Pancreas (tissue), 10 donors: Measurements from ENCODE around the gene CFAP46. TPM values are rescaled to one million over a fixed set of nuclear protein-coding genes. Genes with fewer than 3 reads are reported as not detected.
"Not testable (repeated sequence)": the region's sequence is repeated elsewhere in the genome, so short reads cannot be mapped to it uniquely, and the experiment has no call there.

Experiments used
- ATAC-seq, 4 donors: fragments of 200-7000 bp; cut with Tn5 transposase; one replicate each; pipeline versions ENCODE4 v1.8.0 to v1.9.1; 2020; ENCODE audit warnings: mild to moderate bottlenecking in 4 of 4, moderate library complexity in 4 of 4
- DNase-seq, 6 donors: peaks; one replicate each; pipeline ENCODE4 v3.0.0-alpha.2; 2020
- FAIRE-seq: peaks from 2 replicates; lab custom pipeline; 2012; peaks lifted over from hg19 to GRCh38; lab: Jason Lieb, UNC
- H3K27ac ChIP-seq, 4 donors: fragments of 200-600 bp; sonication (generic); 1 replicate in 3 of 4; 2 replicates in 1 of 4; pipeline versions ENCODE4 v1.5.0 to v1.8.0; 2020
- H3K27me3 ChIP-seq, 4 donors: fragments of 200-600 bp; one replicate each; pipeline ENCODE4 v1.8.0; 2021
- H3K36me3 ChIP-seq, 3 donors: fragments of 200-600 bp; sonication (generic) in 1 of 3; one replicate each; pipeline versions ENCODE4 v1.5.0 to v1.8.0; 2020 to 2021
- H3K4me1 ChIP-seq, 3 donors: fragments of 200-600 bp; one replicate each; pipeline ENCODE4 v1.8.0; 2021
- H3K4me3 ChIP-seq, 4 donors: fragments of 200-600 bp; sonication (generic) in 2 of 4; one replicate each; pipeline versions ENCODE4 v1.5.0 to v1.8.0; 2020 to 2021
- H3K9me3 ChIP-seq, 4 donors: fragments of 200-600 bp; one replicate each; pipeline ENCODE4 v1.8.0; 2021
- WGBS, 2 donors: extraction: QIAGEN DNeasy Blood & Tissue Kit; methylation state at CpG; one replicate each; pipeline ENCODE4 v1.1.7; 2013; 5-methylcytosine and 5-hydroxymethylcytosine counted together
- intact Hi-C, 3 donors: fragments of 100-400 bp; cut with DNase I; formaldehyde crosslinking; loops; one replicate each; pipeline versions ENCODE4 v1.11.1 to v1.14.2; 2022
- polyA plus RNA-seq, 2 donors: library from polyadenylated mRNA; stranded (reverse); fragments of 200-250 nt; gene quantifications; one replicate each; pipeline ENCODE4 v1.2.3, GENCODE V29; 2013
- total RNA-seq, 6 donors: library from RNA; stranded (reverse); fragmentation: NEBNext Ultra II Directional in 4 of 6; extraction: Animal tissue kit (Norgen Biotek cat#: 25700) in 4 of 6; gene quantifications; one replicate each; pipeline versions ENCODE4 v1.2.1 to v1.2.4, GENCODE V29; 2021 to 2023
- TF ChIP-seq, protein P1 (sequence below), 4 donors: fragments of 200-600 bp; sonication (generic) in 3 of 4; IDR thresholded peaks; one replicate each; pipeline versions ENCODE4 v1.5.0 to v1.8.0; 2021; ENCODE audit warnings: antibody characterized with exemption in 4 of 4
- donor health status: healthy with polysubstance abuse.
- donor health status: DM: no; HTN: no; CAD: no; lungs with moderate emphysema.
- donor health status: DM: no; HTN: no; CAD: no.
- donor health status: control.
- donor health status: control.
- donor health status: Bipolar disorder and iron deficiency.
- donor health status: DM: yes; HTN: yes; CAD: no.
- donor health status: DM: no; HTN: no; CAD: no.
- donor health status: DM: no; HTN: no; CAD: no.
- donor health status: DM: yes; HTN: yes; CAD: no.

The CFAP46 gene
- total and polyA plus RNA-seq, 8 donors: 0.39 to 1.6 (median 1.0) TPM

GRCh38 chr10:132792796-132793195, 149.6 kb downstream of the CFAP46 start:
- Histone ChIP-seq H3K4me3 (no peak overlapping the region), H3K9me3 (no peaks in the 10 kb centered on the region), H3K27ac (no peak overlapping the region), H3K27me3 (peaks cover 0 to 13% (median 4%) of the 10 kb centered on the region in 4 donors), H3K4me1 (no peaks in the 10 kb centered on the region), H3K36me3 (no peaks in the 10 kb centered on the region)
- DNase-seq (no peak), FAIRE-seq (no peak), ATAC-seq (no peak)
- 70 to 81% methylated on average over 17 of the region's 17 CpGs for WGBS, 2 donors
- TF ChIP-seq, protein P1, sequence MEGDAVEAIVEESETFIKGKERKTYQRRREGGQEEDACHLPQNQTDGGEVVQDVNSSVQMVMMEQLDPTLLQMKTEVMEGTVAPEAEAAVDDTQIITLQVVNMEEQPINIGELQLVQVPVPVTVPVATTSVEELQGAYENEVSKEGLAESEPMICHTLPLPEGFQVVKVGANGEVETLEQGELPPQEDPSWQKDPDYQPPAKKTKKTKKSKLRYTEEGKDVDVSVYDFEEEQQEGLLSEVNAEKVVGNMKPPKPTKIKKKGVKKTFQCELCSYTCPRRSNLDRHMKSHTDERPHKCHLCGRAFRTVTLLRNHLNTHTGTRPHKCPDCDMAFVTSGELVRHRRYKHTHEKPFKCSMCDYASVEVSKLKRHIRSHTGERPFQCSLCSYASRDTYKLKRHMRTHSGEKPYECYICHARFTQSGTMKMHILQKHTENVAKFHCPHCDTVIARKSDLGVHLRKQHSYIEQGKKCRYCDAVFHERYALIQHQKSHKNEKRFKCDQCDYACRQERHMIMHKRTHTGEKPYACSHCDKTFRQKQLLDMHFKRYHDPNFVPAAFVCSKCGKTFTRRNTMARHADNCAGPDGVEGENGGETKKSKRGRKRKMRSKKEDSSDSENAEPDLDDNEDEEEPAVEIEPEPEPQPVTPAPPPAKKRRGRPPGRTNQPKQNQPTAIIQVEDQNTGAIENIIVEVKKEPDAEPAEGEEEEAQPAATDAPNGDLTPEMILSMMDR (IDR thresholded peaks at IDR 0.05): no peak
- intact Hi-C loops: no loop called here

- H3K4me1 ChIP-seq, DNase-seq, intact Hi-C loops, FAIRE-seq, ATAC-seq, H3K36me3 ChIP-seq, H3K27ac ChIP-seq, H3K4me3 ChIP-seq, H3K9me3 ChIP-seq: not testable (repeated sequence)
- 84 to 89% methylated on average over 33 of the region's 33 CpGs for WGBS, 2 donors
- H3K27me3 ChIP-seq: peaks cover 0 to 18% (median 7%) of the 10 kb centered on the region in 4 donors
These were observed 150.3 kb downstream of the CFAP46 start for GRCh38 chr10:132792099-132792498.

GRCh38 chr10:132790934-132791829, 151.2 kb downstream of the CFAP46 start:
- H3K27ac ChIP-seq: no peak overlapping the region
- H3K4me3 ChIP-seq: no peak overlapping the region
- no peak for ATAC-seq
- no peaks in the 10 kb centered on the region for H3K36me3 ChIP-seq
- peaks cover 0 to 25% (median 11%) of the 10 kb centered on the region in 4 donors for H3K27me3 ChIP-seq
- DNase-seq: no peak
- no peaks in the 10 kb centered on the region for H3K9me3 ChIP-seq
- no peak for FAIRE-seq
- intact Hi-C loops: no loop called here
- H3K4me1 ChIP-seq: peaks cover 0 to 3% (median 0%) of the 10 kb centered on the region in 3 donors
- TF ChIP-seq, protein P1 (IDR thresholded peaks at IDR 0.05): no peak
- 40 to 46% methylated on average over 29 to 31 of the region's 31 CpGs for WGBS, 2 donors

DNA sequence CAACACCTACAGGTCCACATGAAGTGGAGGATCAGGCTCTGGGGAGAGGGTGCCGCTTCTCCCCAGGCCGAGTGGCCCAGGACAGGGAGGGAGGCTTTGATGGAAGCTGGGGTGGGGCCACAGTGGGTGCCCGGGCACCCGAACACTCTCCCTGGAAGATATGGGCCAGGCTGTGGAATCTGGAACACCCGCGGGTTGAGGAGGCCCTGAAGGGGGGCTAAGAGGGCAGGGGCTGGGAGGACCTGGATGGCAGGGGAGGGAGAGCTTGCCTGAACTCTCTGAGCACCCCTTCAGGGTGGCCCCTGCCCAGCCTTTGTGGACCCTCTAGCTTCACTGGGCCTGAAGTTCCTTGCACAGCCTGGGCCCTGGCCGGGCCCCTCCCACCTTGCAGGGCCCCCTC, 151.9 kb downstream of the CFAP46 start:
- H3K27ac ChIP-seq: no peak overlapping the region
- peaks cover 0 to 3% (median 0%) of the 10 kb centered on the region in 3 donors for H3K4me1 ChIP-seq
- no peaks in the 10 kb centered on the region for H3K36me3 ChIP-seq
- H3K9me3 ChIP-seq: no peaks in the 10 kb centered on the region
- WGBS, 2 donors: 40 to 52% methylated on average over 7 of the region's 7 CpGs
- ATAC-seq (no peak), FAIRE-seq (no peak), DNase-seq (no peak)
- intact Hi-C loops: no loop called here
- no peak overlapping the region for H3K4me3 ChIP-seq
- H3K27me3 ChIP-seq: peaks cover 0 to 25% (median 11%) of the 10 kb centered on the region in 4 donors
- TF ChIP-seq, protein P1 (IDR thresholded peaks at IDR 0.05): no peak

GRCh38 chr10:132789659-132790148, 152.7 kb downstream of the CFAP46 start:
- TF ChIP-seq, protein P1 (IDR thresholded peaks at IDR 0.05): no peak
- peaks cover 0 to 25% (median 11%) of the 10 kb centered on the region in 4 donors for H3K27me3 ChIP-seq
- no peak for FAIRE-seq

More at GRCh38 chr10:132789659-132790148, 152.7 kb downstream of the CFAP46 start:
- DNase-seq (no peak), ATAC-seq (no peak)
- Histone ChIP-seq H3K9me3 (no peaks in the 10 kb centered on the region), H3K36me3 (no peaks in the 10 kb centered on the region), H3K4me3 (no peak overlapping the region), H3K4me1 (peaks cover 0 to 3% (median 0%) of the 10 kb centered on the region in 3 donors), H3K27ac (no peak overlapping the region)
- 52 to 53% methylated on average over 15 of the region's 15 CpGs for WGBS, 2 donors
- intact Hi-C loops: loop anchor here in 1 of 3 donors (10.0 kb wide), 1 partner anchor 135 kb away; no protein-coding TSS in a partner anchor
